Measurements from ENCODE around the gene AP2A1. TPM values are rescaled to one million over a fixed set of nuclear protein-coding genes. Genes with fewer than 3 reads are reported as not detected.

Gene AP2A1
- total and polyA plus RNA-seq, 10 of the 15 experiments (the other 5 are each of a cell fraction or from before 2014, with no cell fraction given): 0.68 to 78.8 (median 33.8) TPM

- TF ChIP-seq BMI1 (IDR thresholded peaks at IDR 0.05; ENCODE audit: borderline replicate concordance): no peak
- no peak for TF ChIP-seq CHD4 (IDR thresholded peaks at IDR 0.05)
- TF ChIP-seq SIN3A (IDR thresholded peaks at IDR 0.05; ENCODE audit: low read depth, low read length): 0 out of 2 replicates have a peak, but pooled peaks have one; percentile 41
- TF ChIP-seq, protein P1, sequence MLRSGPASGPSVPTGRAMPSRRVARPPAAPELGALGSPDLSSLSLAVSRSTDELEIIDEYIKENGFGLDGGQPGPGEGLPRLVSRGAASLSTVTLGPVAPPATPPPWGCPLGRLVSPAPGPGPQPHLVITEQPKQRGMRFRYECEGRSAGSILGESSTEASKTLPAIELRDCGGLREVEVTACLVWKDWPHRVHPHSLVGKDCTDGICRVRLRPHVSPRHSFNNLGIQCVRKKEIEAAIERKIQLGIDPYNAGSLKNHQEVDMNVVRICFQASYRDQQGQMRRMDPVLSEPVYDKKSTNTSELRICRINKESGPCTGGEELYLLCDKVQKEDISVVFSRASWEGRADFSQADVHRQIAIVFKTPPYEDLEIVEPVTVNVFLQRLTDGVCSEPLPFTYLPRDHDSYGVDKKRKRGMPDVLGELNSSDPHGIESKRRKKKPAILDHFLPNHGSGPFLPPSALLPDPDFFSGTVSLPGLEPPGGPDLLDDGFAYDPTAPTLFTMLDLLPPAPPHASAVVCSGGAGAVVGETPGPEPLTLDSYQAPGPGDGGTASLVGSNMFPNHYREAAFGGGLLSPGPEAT (IDR thresholded peaks at IDR 0.05; ENCODE audit: low read depth): peak; percentile 62
- peak; percentile 99 for TF ChIP-seq CHD1 (IDR thresholded peaks at IDR 0.05; ENCODE audit: low read depth, low read length)
- TF ChIP-seq CREM (IDR thresholded peaks at IDR 0.05; ENCODE audit: low read depth): peak; percentile 88
- no peak for TF ChIP-seq ETV6 (conservative IDR thresholded peaks at IDR 0.05 in 1 of 2, IDR thresholded peaks at IDR 0.05 in 1 of 2; ENCODE audit: borderline replicate concordance in 1 of 2, low read depth in 1 of 2)
- TF ChIP-seq LARP7 (IDR thresholded peaks at IDR 0.05): peak; percentile 94
- TF ChIP-seq MEF2B (IDR thresholded peaks at IDR 0.05; ENCODE audit: partially characterized antibody, poor library complexity, severe bottlenecking): peak; percentile 20
- TF ChIP-seq HDAC2 (IDR thresholded peaks at IDR 0.05): no peak
- TF ChIP-seq BHLHE40 (IDR thresholded peaks at IDR 0.05; ENCODE audit: borderline replicate concordance in 1 of 2, low read depth in 2 of 2, low read length in 1 of 2): peak; percentile 94 to 97
- peak; percentile 23 to 24; a peak in 1 of 4 replicates for TF ChIP-seq IKZF2 (IDR thresholded peaks at IDR 0.05)
- peak; percentile 90 for TF ChIP-seq ZNF207 (IDR thresholded peaks at IDR 0.05; ENCODE audit: borderline replicate concordance)
- no peak for TF ChIP-seq MTA3 (IDR thresholded peaks at IDR 0.05; ENCODE audit: borderline replicate concordance, low read length)
- TF ChIP-seq PAX5 (IDR thresholded peaks at IDR 0.05; ENCODE audit: borderline replicate concordance, low read depth, low read length): peak; percentile 66
- peak; percentile 43 for TF ChIP-seq YY1 (IDR thresholded peaks at IDR 0.05; ENCODE audit: low read depth, low read length)
- TF ChIP-seq ZNF592 (IDR thresholded peaks at IDR 0.05): 0 out of 2 replicates have a peak, but pooled peaks have one; percentile 19
- no peak for TF ChIP-seq CBX5 (IDR thresholded peaks at IDR 0.05; ENCODE audit: low read depth)
- peak; percentile 91 for TF ChIP-seq SMARCA5 (IDR thresholded peaks at IDR 0.05)
- peak; percentile 24 to 73; a peak in 1 of 4 replicates for TF ChIP-seq SRF (IDR thresholded peaks at IDR 0.05; ENCODE audit: low read depth in 2 of 2, low read length in 2 of 2)
- TF ChIP-seq ATF7 (IDR thresholded peaks at IDR 0.05; ENCODE audit: low read depth): peak; percentile 95
- TF ChIP-seq, protein P2, sequence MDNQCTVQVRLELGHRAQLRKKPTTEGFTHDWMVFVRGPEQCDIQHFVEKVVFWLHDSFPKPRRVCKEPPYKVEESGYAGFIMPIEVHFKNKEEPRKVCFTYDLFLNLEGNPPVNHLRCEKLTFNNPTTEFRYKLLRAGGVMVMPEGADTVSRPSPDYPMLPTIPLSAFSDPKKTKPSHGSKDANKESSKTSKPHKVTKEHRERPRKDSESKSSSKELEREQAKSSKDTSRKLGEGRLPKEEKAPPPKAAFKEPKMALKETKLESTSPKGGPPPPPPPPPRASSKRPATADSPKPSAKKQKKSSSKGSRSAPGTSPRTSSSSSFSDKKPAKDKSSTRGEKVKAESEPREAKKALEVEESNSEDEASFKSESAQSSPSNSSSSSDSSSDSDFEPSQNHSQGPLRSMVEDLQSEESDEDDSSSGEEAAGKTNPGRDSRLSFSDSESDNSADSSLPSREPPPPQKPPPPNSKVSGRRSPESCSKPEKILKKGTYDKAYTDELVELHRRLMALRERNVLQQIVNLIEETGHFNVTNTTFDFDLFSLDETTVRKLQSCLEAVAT (IDR thresholded peaks at IDR 0.05): peak; percentile 52; the same call in 1 of the 2 replicates
- TF ChIP-seq ZNF274 (IDR thresholded peaks at IDR 0.05; ENCODE audit: insufficient read depth, insufficient read length): no peak
These were observed 83.9 kb downstream of the AP2A1 start, which contains the start of gene PTOV1 (continued) for GRCh38 chr19:49850487-49851342.

All from GM12878 (cell line).